ENCODE results near the gene PARD3. TPM values are rescaled to one million over a fixed set of nuclear protein-coding genes. Genes with fewer than 3 reads are reported as not detected.

The PARD3 gene
- total and polyA plus RNA-seq, 12 donors, result 17.0 to 93.8 (median 47.3) TPM

DNA sequence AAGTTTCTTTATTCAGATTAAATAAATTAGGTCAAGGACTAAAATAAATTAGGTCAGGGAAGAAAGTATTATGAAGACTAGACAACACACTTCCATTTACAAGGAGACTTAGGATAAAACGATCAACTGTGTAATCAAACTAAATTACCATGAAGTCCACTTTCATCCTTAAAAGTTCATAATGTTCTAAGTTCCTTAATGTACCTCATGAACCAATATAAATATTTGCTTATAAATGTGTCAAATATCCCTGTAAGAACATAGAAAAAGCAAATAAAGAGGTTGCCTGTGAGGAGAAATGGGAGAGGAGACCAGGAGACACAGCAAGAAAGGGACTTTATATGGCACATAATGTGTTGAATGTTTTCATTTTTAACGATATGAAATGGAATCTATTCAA lies 345.6 kb downstream of the PARD3 start:
- TF ChIP-seq POLR2A (IDR thresholded peaks at IDR 0.05), result no peak
- TF ChIP-seq, protein P1, sequence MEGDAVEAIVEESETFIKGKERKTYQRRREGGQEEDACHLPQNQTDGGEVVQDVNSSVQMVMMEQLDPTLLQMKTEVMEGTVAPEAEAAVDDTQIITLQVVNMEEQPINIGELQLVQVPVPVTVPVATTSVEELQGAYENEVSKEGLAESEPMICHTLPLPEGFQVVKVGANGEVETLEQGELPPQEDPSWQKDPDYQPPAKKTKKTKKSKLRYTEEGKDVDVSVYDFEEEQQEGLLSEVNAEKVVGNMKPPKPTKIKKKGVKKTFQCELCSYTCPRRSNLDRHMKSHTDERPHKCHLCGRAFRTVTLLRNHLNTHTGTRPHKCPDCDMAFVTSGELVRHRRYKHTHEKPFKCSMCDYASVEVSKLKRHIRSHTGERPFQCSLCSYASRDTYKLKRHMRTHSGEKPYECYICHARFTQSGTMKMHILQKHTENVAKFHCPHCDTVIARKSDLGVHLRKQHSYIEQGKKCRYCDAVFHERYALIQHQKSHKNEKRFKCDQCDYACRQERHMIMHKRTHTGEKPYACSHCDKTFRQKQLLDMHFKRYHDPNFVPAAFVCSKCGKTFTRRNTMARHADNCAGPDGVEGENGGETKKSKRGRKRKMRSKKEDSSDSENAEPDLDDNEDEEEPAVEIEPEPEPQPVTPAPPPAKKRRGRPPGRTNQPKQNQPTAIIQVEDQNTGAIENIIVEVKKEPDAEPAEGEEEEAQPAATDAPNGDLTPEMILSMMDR (IDR thresholded peaks at IDR 0.05), result no peak
- intact Hi-C loops (cut with DNase I), result no loop called here
- WGBS, 4 donors, result 91 to 99% (median 94%) methylated on average over 2 of the region's 2 CpGs
- Histone ChIP-seq H3K27me3 (no peaks in the 10 kb centered on the region), H3K27ac (no peak overlapping the region), H3K9me3 (replicated peaks in 1 of 3) (no peaks in the 10 kb centered on the region), H3K4me1 (replicated peaks in 1 of 2) (peaks cover 0 to 4% of the 10 kb centered on the region in 2 donors), H3K4me3 (no peak overlapping the region), H3K36me3 (replicated peaks in 1 of 2) (no peaks in the 10 kb centered on the region)
- DNase-seq, result no peak

DNA sequence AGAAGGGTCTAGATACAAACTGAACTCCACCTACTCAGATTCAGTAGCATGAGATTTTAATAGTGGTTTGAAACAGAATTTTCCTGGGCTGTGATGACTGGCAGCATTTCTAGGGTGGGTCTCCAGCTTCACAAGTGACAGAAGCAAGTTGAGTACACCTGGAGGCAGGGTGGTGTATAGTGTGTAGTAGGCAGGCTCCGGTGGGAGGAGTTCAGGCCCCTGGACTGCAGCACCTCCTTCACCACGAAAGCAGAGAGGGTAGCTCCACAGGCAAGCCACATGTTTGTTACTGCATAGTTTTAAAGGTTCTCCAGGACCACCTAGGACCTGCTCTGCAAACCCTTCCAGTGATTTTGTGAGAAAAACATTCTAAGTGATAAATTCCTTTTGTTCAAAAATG lies 347.2 kb downstream of the PARD3 start:
- Histone ChIP-seq H3K4me3 (no peak overlapping the region), H3K36me3 (replicated peaks in 1 of 2) (no peaks in the 10 kb centered on the region), H3K27me3 (no peaks in the 10 kb centered on the region), H3K9me3 (replicated peaks in 1 of 3) (no peaks in the 10 kb centered on the region), H3K4me1 (replicated peaks in 1 of 2) (no peaks in the 10 kb centered on the region), H3K27ac (no peak overlapping the region)
- intact Hi-C loops (cut with DNase I), result no loop called here
- 91 to 100% (median 96%) methylated on average over 2 of the region's 2 CpGs for WGBS, 4 donors
- TF ChIP-seq, protein P1 (IDR thresholded peaks at IDR 0.05), result no peak
- TF ChIP-seq POLR2A (IDR thresholded peaks at IDR 0.05), result no peak
- no peak for DNase-seq

DNA sequence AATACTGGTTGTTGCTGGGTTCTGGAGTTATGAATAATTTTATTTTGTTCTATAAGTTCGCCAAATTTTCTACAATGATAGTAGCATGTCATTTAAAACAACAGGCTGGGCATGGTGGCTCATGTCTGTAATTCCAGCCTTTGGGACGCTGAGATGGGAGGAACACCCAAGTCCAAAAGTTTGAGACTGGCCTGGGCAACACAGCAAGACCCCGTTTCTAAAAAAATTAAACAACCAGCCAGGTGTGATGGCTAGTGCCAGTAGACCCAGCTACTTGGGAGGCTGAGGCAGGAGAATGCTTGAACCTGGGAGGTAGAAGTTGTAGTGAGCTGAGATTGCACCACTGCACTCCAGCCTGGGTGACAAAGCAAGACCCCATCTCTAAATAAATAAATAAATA lies 347.7 kb downstream of the PARD3 start:
- 91 to 99% (median 96%) methylated on average over 3 of the region's 3 CpGs for WGBS, 4 donors
- H3K9me3 ChIP-seq (replicated peaks in 1 of 3), result no peaks in the 10 kb centered on the region

DNA sequence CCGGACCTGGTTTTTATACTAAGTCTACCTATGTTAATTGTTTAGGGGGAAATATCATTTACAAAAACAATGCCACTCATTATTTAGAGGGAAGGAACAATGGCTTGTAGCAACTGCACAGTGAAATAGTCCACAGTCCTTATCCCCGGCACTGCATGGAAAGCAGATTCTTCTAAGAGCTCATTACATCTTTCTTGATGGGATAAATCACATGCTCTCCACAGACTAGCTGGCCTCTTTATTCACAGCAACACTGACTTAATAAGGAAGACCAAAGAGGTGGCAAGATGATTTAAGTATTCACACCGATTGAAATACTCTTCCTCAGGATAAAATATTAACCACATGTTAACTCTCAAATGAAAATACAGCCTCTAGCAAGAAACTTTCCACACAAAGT lies 349.4 kb downstream of the PARD3 start:
- Histone ChIP-seq H3K4me1 (replicated peaks in 1 of 2) (no peaks in the 10 kb centered on the region), H3K27ac (no peak overlapping the region), H3K4me3 (no peak overlapping the region), H3K36me3 (replicated peaks in 1 of 2) (no peaks in the 10 kb centered on the region), H3K9me3 (replicated peaks in 1 of 3) (no peaks in the 10 kb centered on the region), H3K27me3 (no peaks in the 10 kb centered on the region)
- no peak for TF ChIP-seq POLR2A (IDR thresholded peaks at IDR 0.05)
- TF ChIP-seq, protein P1 (IDR thresholded peaks at IDR 0.05), result no peak
- DNase-seq, result no peak
- WGBS, 4 donors, result 81 to 83% (median 83%) methylated on average over 3 of the region's 3 CpGs
- intact Hi-C loops (cut with DNase I), result no loop called here

More for the DNA sequence above, 347.7 kb downstream of the PARD3 start:
- Histone ChIP-seq H3K36me3 (replicated peaks in 1 of 2) (no peaks in the 10 kb centered on the region), H3K4me3 (no peak overlapping the region), H3K27me3 (no peaks in the 10 kb centered on the region), H3K27ac (no peak overlapping the region), H3K4me1 (replicated peaks in 1 of 2) (no peaks in the 10 kb centered on the region)
- TF ChIP-seq, protein P1 (IDR thresholded peaks at IDR 0.05), result no peak
- TF ChIP-seq POLR2A (IDR thresholded peaks at IDR 0.05), result no peak
- DNase-seq, result no peak
- intact Hi-C loops (cut with DNase I), result no loop called here
